HCT116 (cell line): ENCODE data around the gene IGFALS. TPM values are rescaled to one million over a fixed set of nuclear protein-coding genes. Genes with fewer than 3 reads are reported as not detected.

Source experiments
- ATAC-seq: fragments of 200-7000 bp; cut with Tn5 transposase; 2 replicates; pipeline ENCODE4 v1.9.1; 2020; ENCODE audit warnings: mild to moderate bottlenecking, moderate library complexity
- BruUV-seq: library from RNA; stranded (reverse); fragments of 400-500 nt; replicated peaks from 2 replicates; lab custom pipeline; 2021; lab: Mats Ljungman, UMichigan
- CTCF ChIA-PET: fragments of 300-600 bp; sonication (Branson Sonifier 250); formaldehyde crosslinking; loops from one replicate; lab custom pipeline; 2021; ENCODE audit warnings: antibody characterized with exemption; lab: Charles Lee
- POLR2A ChIA-PET: fragments of 300-600, 350-600 bp; sonication (Branson Sonifier 250); formaldehyde crosslinking; loops from one replicate; lab custom pipeline; 2021; ENCODE audit warnings: antibody characterized with exemption; lab: Charles Lee
- RAD21 ChIA-PET, 2 experiments: fragments of 300-600 bp; sonication (Branson Sonifier 250); formaldehyde crosslinking; loops; one replicate each; lab custom pipeline; 2023; ENCODE audit warnings: low total read pairs in 2 of 2; ENCODE audit not compliant: uncharacterized antibody in 2 of 2, unreplicated experiment in 2 of 2, low non-redundant PET in 1 of 2; lab: Charles Lee
- DNase-seq: peaks from one replicate; pipeline ENCODE4 v3.0.0-alpha.2; 2010; ENCODE audit warnings: low read depth, low spot score
- H2AFZ ChIP-seq: fragments of 200-600 bp; shearing (Covaris generic), sonication (generic); 2 replicates; pipeline ENCODE4 v1.6.1; 2017; ENCODE audit warnings: low read depth, mixed run types, mixed read lengths, antibody characterized with exemption, low read length; ENCODE audit not compliant: poor library complexity, severe bottlenecking
- H3K27ac ChIP-seq: 2 replicates; pipeline ENCODE4 v1.5.1; 2012; ENCODE audit warnings: low read depth, low read length
- H3K27me3 ChIP-seq: fragments of 200-600 bp; sonication (generic); 2 replicates; pipeline ENCODE4 v1.6.1; 2016; ENCODE audit warnings: mixed run types, low read length, mixed read lengths; ENCODE audit not compliant: insufficient read depth
- H3K36me3 ChIP-seq, 2 experiments: fragments of 200-500 bp in 1 of 2; fragments of 200-600 bp in 1 of 2; sonication (Bioruptor generic) in 1 of 2; sonication (generic) in 1 of 2; 2 replicates each; pipeline versions ENCODE4 v1.5.1 to v1.6.1; 2014 to 2016; ENCODE audit warnings: low read length in 2 of 2, inconsistent platforms in 1 of 2, mixed read lengths in 1 of 2, mixed run types in 1 of 2; ENCODE audit not compliant: insufficient read depth in 2 of 2, control insufficient read depth in 1 of 2
- H3K4me1 ChIP-seq, 2 experiments: fragments of 200-600 bp in 1 of 2; sonication (generic) in 1 of 2; 2 replicates each; pipeline versions ENCODE4 v1.5.1 to v1.6.1; 2012 to 2017; ENCODE audit warnings: low read length in 2 of 2, inconsistent platforms in 1 of 2, mild to moderate bottlenecking in 1 of 2, mixed read lengths in 1 of 2, mixed run types in 1 of 2, moderate library complexity in 1 of 2; ENCODE audit not compliant: insufficient read depth in 2 of 2, control insufficient read depth in 1 of 2
- H3K4me2 ChIP-seq: fragments of 200-600 bp; sonication (generic); 2 replicates; pipeline ENCODE4 v1.6.1; 2017; ENCODE audit warnings: mixed run types, low read length, mixed read lengths
- H3K4me3 ChIP-seq, 2 experiments: fragments of 200-600 bp in 1 of 2; sonication (generic) in 1 of 2; replicated peaks in 1 of 2; 2 replicates each; pipeline ENCODE4 v1.5.1; 2011 to 2016; ENCODE audit warnings: low read length in 2 of 2, control low read depth in 1 of 2, low read depth in 1 of 2, mild to moderate bottlenecking in 1 of 2, mixed read lengths in 1 of 2, mixed run types in 1 of 2
- H3K79me2 ChIP-seq: fragments of 200-600 bp; sonication (generic); 2 replicates; pipeline ENCODE4 v1.6.1; 2017; ENCODE audit warnings: mild to moderate bottlenecking, mixed run types, low read length, moderate library complexity, mixed read lengths; ENCODE audit not compliant: insufficient read depth
- H3K9ac ChIP-seq: fragments of 200-600 bp; sonication (generic); 2 replicates; pipeline ENCODE4 v1.6.1; 2016; ENCODE audit warnings: low read length, mixed read lengths
- H3K9me2 ChIP-seq: fragments of 200-600 bp; sonication (generic), shearing (Covaris generic); 2 replicates; pipeline ENCODE4 v1.6.1; 2017; ENCODE audit warnings: mixed run types, mild to moderate bottlenecking, moderate library complexity; ENCODE audit not compliant: insufficient read depth
- H3K9me3 ChIP-seq, 2 experiments: fragments of 200-500 bp in 1 of 2; fragments of 200-600 bp in 1 of 2; sonication (Bioruptor generic) in 1 of 2; sonication (generic) in 1 of 2; 2 replicates each; pipeline ENCODE4 v1.6.1; 2014 to 2017; ENCODE audit warnings: low read length in 2 of 2, mixed read lengths in 2 of 2, inconsistent platforms in 1 of 2, low read depth in 1 of 2, mild to moderate bottlenecking in 1 of 2, mixed run types in 1 of 2, moderate library complexity in 1 of 2; ENCODE audit not compliant: control insufficient read depth in 1 of 2, insufficient read depth in 1 of 2
- H4K20me1 ChIP-seq: fragments of 200-600 bp; sonication (generic), shearing (Covaris generic); 2 replicates; pipeline ENCODE4 v1.6.1; 2017; ENCODE audit warnings: mixed run types, mild to moderate bottlenecking, moderate library complexity; ENCODE audit not compliant: insufficient read depth
- CBX3 ChIP-seq: IDR thresholded peaks from 2 replicates; pipeline ENCODE4 v1.6.1; 2012; ENCODE audit warnings: low read depth
- EZH2 ChIP-seq: fragments of 200-600 bp; sonication (generic); IDR thresholded peaks from 2 replicates; pipeline ENCODE4 v1.6.1; 2017; ENCODE audit warnings: antibody characterized with exemption, mixed run types
- POLR2AphosphoS5 ChIP-seq: IDR thresholded peaks from 2 replicates; pipeline ENCODE4 v1.6.1; 2011; ENCODE audit warnings: mild to moderate bottlenecking, low read depth, low read length, moderate library complexity
- ZNF274 ChIP-seq: fragments of 200-500 bp; sonication (Bioruptor generic); IDR thresholded peaks from 2 replicates; pipeline ENCODE4 v1.6.1; 2014; ENCODE audit warnings: mild to moderate bottlenecking, low read depth, low read length, inconsistent platforms
- intact Hi-C: fragments of 100-400 bp; cut with micrococcal nuclease; formaldehyde crosslinking; loops from 2 replicates; pipeline ENCODE4 v1.10.0; 2022
- total RNA-seq: library from RNA; stranded (reverse); gene quantifications from one replicate; pipeline ENCODE4 v1.2.1, GENCODE V29; 2021; ENCODE audit not compliant: unreplicated experiment
- TF ChIP-seq, protein P1 (sequence below), 3 experiments: fragments of 200-600 bp in 1 of 3; sonication (generic) in 1 of 3; IDR thresholded peaks in 2 of 3; conservative IDR thresholded peaks in 1 of 3; 2 replicates each; pipeline ENCODE4 v1.5.1; 2012 to 2017; ENCODE audit warnings: low read depth in 2 of 3, low read length in 2 of 3, antibody characterized with exemption in 1 of 3, borderline replicate concordance in 1 of 3, control low read depth in 1 of 3, mild to moderate bottlenecking in 1 of 3, mixed read lengths in 1 of 3, mixed run types in 1 of 3, moderate library complexity in 1 of 3; ENCODE audit not compliant: insufficient read depth in 1 of 3

Gene IGFALS
- total RNA-seq, 1 experiment from 2014 or later, result 0.10 TPM

DNA sequence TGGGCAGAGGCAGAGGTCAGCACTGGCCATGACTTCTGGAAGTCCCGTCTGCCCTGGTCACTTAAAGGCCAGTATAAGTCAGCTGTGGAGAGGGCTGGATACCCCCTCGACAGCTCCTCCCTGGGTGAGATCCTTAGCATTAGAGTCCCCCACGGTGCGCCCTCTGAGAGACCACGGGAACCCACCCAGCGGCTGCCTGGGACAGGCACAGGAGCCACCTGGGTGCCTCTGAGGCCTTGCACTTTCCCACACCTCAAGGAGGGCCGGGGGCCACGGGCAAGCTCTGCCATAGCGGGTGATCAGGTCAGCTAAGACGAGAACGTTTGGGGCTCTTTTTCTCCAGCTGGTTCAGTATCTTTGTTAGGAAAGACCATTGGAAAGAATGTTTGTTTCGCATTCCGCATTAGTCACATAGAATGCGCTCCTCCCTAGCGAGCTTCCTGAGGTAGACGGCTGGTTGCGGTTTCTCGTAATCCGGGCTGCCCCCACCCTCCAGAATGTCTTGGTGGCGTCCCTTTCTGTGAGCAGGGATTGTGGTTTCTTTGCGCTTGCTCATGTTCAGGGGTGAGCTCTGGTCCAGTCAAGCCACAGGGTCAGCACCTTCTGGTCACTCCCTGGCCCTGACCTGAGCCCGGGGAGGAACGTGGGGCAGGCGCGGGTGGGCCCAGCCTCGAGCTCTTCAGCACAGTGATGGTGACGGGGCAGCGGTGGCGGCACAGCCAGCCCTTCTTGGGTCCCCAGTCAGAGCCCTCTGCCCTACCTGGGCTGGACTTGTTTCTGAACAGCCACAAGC lies 47.4 kb downstream of the IGFALS start:
- ATAC-seq (no peak), DNase-seq (no peak)
- intact Hi-C loops, result no loop called here
- Histone ChIP-seq H3K4me1 (no peaks in the 10 kb centered on the region), H3K9me3 (no peaks in the 10 kb centered on the region), H3K36me3 (peaks cover 10 to 14% of the 10 kb centered on the region in 2 experiments; a peak in 3 of 4 replicates), H4K20me1 (no peaks in the 10 kb centered on the region), H2AFZ (no peak overlapping the region), H3K79me2 (no peaks in the 10 kb centered on the region), H3K4me3 (no peak overlapping the region), H3K9ac (no peak overlapping the region), H3K4me2 (no peak overlapping the region), H3K9me2 (no peaks in the 10 kb centered on the region), H3K27ac (no peak overlapping the region), H3K27me3 (no peaks in the 10 kb centered on the region)
- TF ChIP-seq, protein P1, sequence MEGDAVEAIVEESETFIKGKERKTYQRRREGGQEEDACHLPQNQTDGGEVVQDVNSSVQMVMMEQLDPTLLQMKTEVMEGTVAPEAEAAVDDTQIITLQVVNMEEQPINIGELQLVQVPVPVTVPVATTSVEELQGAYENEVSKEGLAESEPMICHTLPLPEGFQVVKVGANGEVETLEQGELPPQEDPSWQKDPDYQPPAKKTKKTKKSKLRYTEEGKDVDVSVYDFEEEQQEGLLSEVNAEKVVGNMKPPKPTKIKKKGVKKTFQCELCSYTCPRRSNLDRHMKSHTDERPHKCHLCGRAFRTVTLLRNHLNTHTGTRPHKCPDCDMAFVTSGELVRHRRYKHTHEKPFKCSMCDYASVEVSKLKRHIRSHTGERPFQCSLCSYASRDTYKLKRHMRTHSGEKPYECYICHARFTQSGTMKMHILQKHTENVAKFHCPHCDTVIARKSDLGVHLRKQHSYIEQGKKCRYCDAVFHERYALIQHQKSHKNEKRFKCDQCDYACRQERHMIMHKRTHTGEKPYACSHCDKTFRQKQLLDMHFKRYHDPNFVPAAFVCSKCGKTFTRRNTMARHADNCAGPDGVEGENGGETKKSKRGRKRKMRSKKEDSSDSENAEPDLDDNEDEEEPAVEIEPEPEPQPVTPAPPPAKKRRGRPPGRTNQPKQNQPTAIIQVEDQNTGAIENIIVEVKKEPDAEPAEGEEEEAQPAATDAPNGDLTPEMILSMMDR (IDR thresholded peaks at IDR 0.05 in 2 of 3, conservative IDR thresholded peaks at IDR 0.05 in 1 of 3; ENCODE audit: borderline replicate concordance in 1 of 3, insufficient read depth in 1 of 3, low read depth in 2 of 3, low read length in 2 of 3), result no peak
- no peak for TF ChIP-seq CBX3
- no peak for TF ChIP-seq ZNF274
- TF ChIP-seq POLR2AphosphoS5, result no peak
- no peak for TF ChIP-seq EZH2
- CTCF ChIA-PET, result no interaction called here
- POLR2A ChIA-PET, result no interaction called here
- BruUV-seq, result no TSS peak
- RAD21 ChIA-PET, result no interaction called here
